H1 (cell line): ENCODE results near the gene MRPL27. TPM values are rescaled to one million over a fixed set of nuclear protein-coding genes. Genes with fewer than 3 reads are reported as not detected.
A peak's percentile ranks its signal among the peaks of the same experiment; 100 is the strongest.

Experiments used
- CTCF ChIA-PET: fragments of 300-600 bp; sonication (Branson Sonifier 250); formaldehyde crosslinking; loops from one replicate; lab custom pipeline; 2021; ENCODE audit not compliant: partially characterized antibody; lab: Charles Lee
- POLR2A ChIA-PET: fragments of 300-600 bp; sonication (Branson Sonifier 250); formaldehyde crosslinking; loops from one replicate; lab custom pipeline; 2021; ENCODE audit warnings: inconsistent platforms; ENCODE audit not compliant: partially characterized antibody; lab: Charles Lee
- DNase-seq, 2 experiments: peaks; one replicate each; pipeline versions ENCODE4 v3.0.0 to v3.0.0-alpha.2; 2010 to 2022; ENCODE audit warnings: low spot score in 2 of 2, low read depth in 1 of 2, mixed read lengths in 1 of 2
- FAIRE-seq: peaks from 2 replicates; lab custom pipeline; 2011; peaks lifted over from hg19 to GRCh38; lab: Jason Lieb, UNC
- H2AFZ ChIP-seq: 2 replicates; pipeline ENCODE4 v1.8.1; 2012; ENCODE audit warnings: low read length, inconsistent platforms
- H2AK5ac ChIP-seq: 2 replicates; pipeline ENCODE4 v1.6.1; 2013; ENCODE audit warnings: low read depth, low read length
- H2BK120ac ChIP-seq: replicated peaks from 2 replicates; pipeline ENCODE3; 2013; ENCODE audit warnings: low read depth, low read length, inconsistent platforms
- H2BK12ac ChIP-seq: 2 replicates; pipeline ENCODE4 v1.6.1; 2013; ENCODE audit warnings: low read depth, low read length
- H2BK15ac ChIP-seq: 2 replicates; pipeline ENCODE4 v1.6.1; 2013; ENCODE audit warnings: low read length
- H2BK20ac ChIP-seq: 2 replicates; pipeline ENCODE4 v1.6.1; 2013; ENCODE audit warnings: low read length
- H2BK5ac ChIP-seq: 2 replicates; pipeline ENCODE4 v1.6.1; 2013; ENCODE audit warnings: low read depth, low read length
- H3K14ac ChIP-seq: 2 replicates; pipeline ENCODE4 v1.6.1; 2013; ENCODE audit warnings: inconsistent platforms; ENCODE audit not compliant: insufficient read length
- H3K18ac ChIP-seq: 2 replicates; pipeline ENCODE4 v1.6.1; 2013; ENCODE audit warnings: low read length; ENCODE audit errors: extremely low read depth
- H3K23ac ChIP-seq: 2 replicates; pipeline ENCODE4 v1.6.1; 2013; ENCODE audit warnings: inconsistent platforms; ENCODE audit not compliant: insufficient read length
- H3K23me2 ChIP-seq: 2 replicates; pipeline ENCODE4 v1.6.1; 2013; ENCODE audit warnings: low read depth, low read length
- H3K27ac ChIP-seq: 2 replicates; pipeline ENCODE4 v1.6.1; 2011; ENCODE audit warnings: low read depth, low read length, inconsistent platforms
- H3K27me3 ChIP-seq, 4 experiments: replicated peaks in 1 of 4; 1 replicate in 1 of 4; 2 replicates in 3 of 4; pipeline versions ENCODE4 v1.6.1 to v1.8.1; 2011 to 2013; ENCODE audit warnings: low read length in 3 of 4, mild to moderate bottlenecking in 3 of 4, inconsistent platforms in 2 of 4, mixed read lengths in 2 of 4, moderate library complexity in 1 of 4; ENCODE audit not compliant: control insufficient read depth in 3 of 4, insufficient read depth in 3 of 4; ENCODE audit errors: extremely low read depth in 1 of 4
- H3K36me3 ChIP-seq, 4 experiments: 2 replicates each; pipeline versions ENCODE4 v1.6.1 to v1.8.1; 2011 to 2013; ENCODE audit warnings: mild to moderate bottlenecking in 4 of 4, low read length in 3 of 4, moderate library complexity in 2 of 4, control low read depth in 1 of 4, inconsistent platforms in 1 of 4; ENCODE audit not compliant: insufficient read depth in 4 of 4, control insufficient read depth in 2 of 4
- H3K4ac ChIP-seq: replicated peaks from 2 replicates; pipeline ENCODE3; 2013; ENCODE audit warnings: low read length, low read depth, mixed read lengths, inconsistent platforms; ENCODE audit not compliant: insufficient read length
- H3K4me1 ChIP-seq, 4 experiments: replicated peaks in 1 of 4; 1 replicate in 1 of 4; 2 replicates in 3 of 4; pipeline versions ENCODE4 v1.6.1 to v1.8.1; 2011 to 2013; ENCODE audit warnings: low read length in 3 of 4, inconsistent platforms in 2 of 4, mixed read lengths in 1 of 4; ENCODE audit not compliant: insufficient read depth in 4 of 4, control insufficient read depth in 3 of 4
- H3K4me2 ChIP-seq, 2 experiments: 2 replicates each; pipeline versions ENCODE4 v1.6.1 to v1.8.1; 2011 to 2013; ENCODE audit warnings: low read depth in 2 of 2, low read length in 2 of 2, control low read depth in 1 of 2, inconsistent platforms in 1 of 2, mild to moderate bottlenecking in 1 of 2; ENCODE audit not compliant: insufficient read depth in 1 of 2
- H3K4me3 ChIP-seq, 4 experiments: fragments of 200-600, 300-600 bp in 1 of 4; sonication (generic), shearing (Covaris generic), sonication (Bioruptor Twin) in 1 of 4; 2 replicates each; pipeline versions ENCODE4 v1.5.1 to v1.8.1; 2011 to 2016; ENCODE audit warnings: low read length in 4 of 4, low read depth in 3 of 4, control low read depth in 2 of 4, inconsistent platforms in 2 of 4, mild to moderate bottlenecking in 2 of 4, mixed read lengths in 1 of 4, moderate library complexity in 1 of 4; ENCODE audit not compliant: insufficient read depth in 2 of 4; ENCODE audit errors: extremely low read depth in 1 of 4
- H3K56ac ChIP-seq: replicated peaks from 2 replicates; pipeline ENCODE3; 2013; ENCODE audit warnings: low read depth, mild to moderate bottlenecking, mixed read lengths, low read length, inconsistent platforms; ENCODE audit not compliant: insufficient read length
- H3K79me1 ChIP-seq: 2 replicates; pipeline ENCODE4 v1.6.1; 2013; ENCODE audit warnings: low read depth, low read length, control low read depth
- H3K79me2 ChIP-seq, 2 experiments: 2 replicates each; pipeline versions ENCODE4 v1.6.1 to v1.8.1; 2012 to 2013; ENCODE audit warnings: low read length in 2 of 2, mild to moderate bottlenecking in 2 of 2, inconsistent platforms in 1 of 2; ENCODE audit not compliant: insufficient read depth in 2 of 2, control insufficient read depth in 1 of 2
- H3K9ac ChIP-seq, 4 experiments: replicated peaks in 1 of 4; 1 replicate in 1 of 4; 2 replicates in 3 of 4; pipeline versions ENCODE4 v1.6.1 to v1.8.1; 2011 to 2013; ENCODE audit warnings: low read depth in 3 of 4, low read length in 3 of 4, control low read depth in 2 of 4, mild to moderate bottlenecking in 2 of 4, moderate library complexity in 2 of 4, inconsistent platforms in 1 of 4; ENCODE audit errors: extremely low read depth in 1 of 4
- H3K9me3 ChIP-seq, 2 experiments: 2 replicates each; pipeline versions ENCODE4 v1.6.1 to v1.8.1; 2012 to 2013; ENCODE audit warnings: mild to moderate bottlenecking in 2 of 2, moderate library complexity in 2 of 2, control low read depth in 1 of 2, inconsistent platforms in 1 of 2, low read depth in 1 of 2, low read length in 1 of 2, mixed read lengths in 1 of 2; ENCODE audit not compliant: insufficient read depth in 2 of 2
- H4K20me1 ChIP-seq, 2 experiments: replicated peaks in 1 of 2; 2 replicates each; pipeline versions ENCODE3 to v1.8.1; 2011 to 2013; ENCODE audit warnings: inconsistent platforms in 2 of 2, low read length in 2 of 2, mild to moderate bottlenecking in 1 of 2; ENCODE audit not compliant: insufficient read depth in 2 of 2, control insufficient read depth in 1 of 2
- H4K5ac ChIP-seq: 2 replicates; pipeline ENCODE4 v1.6.1; 2013; ENCODE audit warnings: low read length, low read depth, mixed read lengths, inconsistent platforms; ENCODE audit not compliant: insufficient read length
- H4K8ac ChIP-seq: 2 replicates; pipeline ENCODE4 v1.8.0; 2013; ENCODE audit warnings: mild to moderate bottlenecking, moderate library complexity, low read length, inconsistent platforms; ENCODE audit not compliant: insufficient read depth; ENCODE audit errors: extremely low read depth
- H4K91ac ChIP-seq: replicated peaks from 2 replicates; pipeline ENCODE3; 2013; ENCODE audit warnings: low read length, mixed read lengths, inconsistent platforms; ENCODE audit not compliant: insufficient read length
- CBX8 ChIP-seq: fragments of 300-800, 300-1000 bp; sonication (generic); IDR thresholded peaks from 2 replicates; pipeline ENCODE4 v1.7.1; 2016; ENCODE audit warnings: low read depth, low read length, borderline replicate concordance
- EZH2 ChIP-seq: fragments of 200-600 bp; sonication (generic); IDR thresholded peaks from 2 replicates; pipeline ENCODE4 v1.7.1; 2012; ENCODE audit warnings: low read depth, mild to moderate bottlenecking, moderate library complexity, low read length, inconsistent platforms; ENCODE audit not compliant: severe bottlenecking
- FOSL1 ChIP-seq: IDR thresholded peaks from 2 replicates; pipeline ENCODE4 v1.6.1; 2011; ENCODE audit warnings: mild to moderate bottlenecking, low read depth, low read length, moderate library complexity; ENCODE audit not compliant: insufficient read depth
- KDM1A ChIP-seq: fragments of 200-600, 300-600 bp; sonication (generic); IDR thresholded peaks from 2 replicates; pipeline ENCODE4 v1.7.1; 2016; ENCODE audit warnings: mild to moderate bottlenecking, low read length, borderline replicate concordance
- NRF1 ChIP-seq: IDR thresholded peaks from 2 replicates; pipeline ENCODE4 v1.6.1; 2011; ENCODE audit warnings: mild to moderate bottlenecking, low read depth, low read length, improper control_type of control experiment
- PHF8 ChIP-seq: fragments of 200-600 bp; sonication (generic); conservative IDR thresholded peaks from 2 replicates; pipeline ENCODE4 v1.7.1; 2012; ENCODE audit warnings: low read depth, mild to moderate bottlenecking, inconsistent platforms, low read length, moderate library complexity
- POLR2A ChIP-seq, 2 experiments: IDR thresholded peaks; 1 replicate in 1 of 2; 2 replicates in 1 of 2; pipeline ENCODE4 v1.6.1; 2011; ENCODE audit warnings: low read depth in 2 of 2, low read length in 2 of 2, mild to moderate bottlenecking in 2 of 2; ENCODE audit errors: control extremely low read depth in 1 of 2
- RAD21 ChIP-seq, 2 experiments: IDR thresholded peaks in 1 of 2; conservative IDR thresholded peaks in 1 of 2; 2 replicates each; pipeline ENCODE4 v1.6.1; 2011; ENCODE audit warnings: low read depth in 2 of 2, low read length in 2 of 2, improper control_type of control experiment in 1 of 2, inconsistent platforms in 1 of 2, mild to moderate bottlenecking in 1 of 2, moderate library complexity in 1 of 2
- RNF2 ChIP-seq: fragments of 200-900, 300-1000 bp; sonication (generic); IDR thresholded peaks from 2 replicates; pipeline ENCODE4 v1.7.1; 2016; ENCODE audit warnings: borderline replicate concordance, low read depth, mild to moderate bottlenecking, antibody characterized with exemption, low read length; ENCODE audit not compliant: poor library complexity, severe bottlenecking; ENCODE audit errors: missing control alignments
- SUZ12 ChIP-seq: fragments of 200-600 bp; sonication (generic); IDR thresholded peaks from 2 replicates; pipeline ENCODE4 v1.6.1; 2012; ENCODE audit warnings: mild to moderate bottlenecking, inconsistent platforms, low read length, moderate library complexity, mixed read lengths
- TBP ChIP-seq: IDR thresholded peaks from 2 replicates; pipeline ENCODE4 v1.6.1; 2011; ENCODE audit warnings: low read depth, low read length, improper control_type of control experiment
- WGBS, 2 experiments: shearing (Covaris generic) in 1 of 2; methylation state at CpG; one replicate each; pipeline versions ENCODE4 v1.1.6 to v1.1.7; 2013 to 2015; ENCODE audit warnings: low lambda C conversion rate in 2 of 2, mixed read lengths in 2 of 2, inconsistent platforms in 1 of 2, low coverage in 1 of 2, missing lambda C conversion rate in 1 of 2; ENCODE audit not compliant: insufficient replicate concordance in 2 of 2, insufficient coverage in 1 of 2, insufficient read length in 1 of 2; ENCODE audit errors: extremely low coverage in 1 of 2, missing lambda C conversion rate in 1 of 2; 5-methylcytosine and 5-hydroxymethylcytosine counted together
- polyA plus RNA-seq, 7 experiments: library from polyadenylated mRNA; depleted of rRNA in 3 of 7; stranded (reverse) in 5 of 7; unstranded in 2 of 7; fragments of >200 nt in 5 of 7; fragments of 200-250 nt in 2 of 7; gene quantifications; 1 replicate in 5 of 7; 2 replicates in 1 of 7; 4 replicates in 1 of 7; pipeline versions ENCODE4 v1.2.1 to v1.2.3, GENCODE V29; 2011 to 2013; ENCODE audit warnings: missing spikeins in 2 of 7, mixed read lengths in 2 of 7
- total RNA-seq: library from RNA; stranded (reverse); fragmentation: NEBNext Ultra II Directional; extraction: Animal tissue kit (Norgen Biotek cat#: 25700); gene quantifications from 2 replicates; pipeline ENCODE4 v1.2.1, GENCODE V29; 2021
- TF ChIP-seq, protein P1 (sequence below): IDR thresholded peaks from 2 replicates; pipeline ENCODE4 v1.6.1; 2012; ENCODE audit warnings: inconsistent platforms

Gene MRPL27
- total and polyA plus RNA-seq, 2 of the 8 experiments (the other 6 are each of a cell fraction or from before 2014, with no cell fraction given): 75.6 to 135 TPM

DNA sequence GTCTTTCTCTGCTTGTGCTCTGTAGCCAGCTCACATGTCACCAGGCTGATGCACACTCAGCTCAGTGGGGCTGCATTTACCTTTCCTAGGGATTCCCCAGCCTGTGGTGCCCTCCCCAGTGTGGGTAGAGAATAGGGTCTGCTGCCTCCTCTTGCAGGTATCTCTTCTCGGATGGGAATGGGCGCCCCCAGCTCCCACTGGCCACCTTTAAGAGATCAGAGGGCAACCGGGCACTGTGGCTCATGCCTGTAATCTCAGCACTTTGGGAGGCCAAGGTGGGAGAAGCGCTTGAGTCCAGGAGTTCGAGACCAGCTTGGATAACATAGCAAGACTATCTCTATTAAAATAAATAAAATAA lies 23.8 kb downstream of the MRPL27 start:
- H2BK20ac ChIP-seq: no peak overlapping the region
- DNase-seq: no peak
- H2BK5ac ChIP-seq: no peak overlapping the region
- H3K4me2 ChIP-seq: no peak overlapping the region
- H2BK15ac ChIP-seq: 0 out of 2 replicates have a peak overlapping the region, but pooled peaks have one; percentile 4
- H3K79me1 ChIP-seq: peaks cover 20% of the 10 kb centered on the region
- H3K9ac ChIP-seq: no peak overlapping the region
- H3K4ac ChIP-seq: no peak overlapping the region
- H3K4me3 ChIP-seq: no peak overlapping the region
- H3K23me2 ChIP-seq: peaks cover 17% of the 10 kb centered on the region
- 0 out of 2 replicates have a peak overlapping the region, but pooled peaks have one; percentile 4 for H2BK12ac ChIP-seq
- H2AK5ac ChIP-seq: no peak overlapping the region
- no peak overlapping the region for H3K18ac ChIP-seq
- no peak overlapping the region for H4K5ac ChIP-seq
- peaks cover 4 to 17% (median 11%) of the 10 kb centered on the region in 4 experiments for H3K4me1 ChIP-seq
- ChIA-PET CTCF (interaction anchor here (0.6 to 4.0 kb wide), 8 partner anchors 14 to 180 kb away, joined by 3 to 58 read pairs (median 4); no protein-coding TSS in a partner anchor), POLR2A (interaction anchor here (1.1 to 12.4 kb wide), 4 partner anchors 13 to 144 kb away, joined by 3 to 135 read pairs (median 3); no protein-coding TSS in a partner anchor)
- H2AFZ ChIP-seq: no peak overlapping the region
- peaks cover 0 to 25% of the 10 kb centered on the region in 2 experiments; a peak in 2 of 4 replicates for H3K79me2 ChIP-seq
- no peak overlapping the region for H4K91ac ChIP-seq
- H3K36me3 ChIP-seq: peaks cover under 1 to 7% (median 4%) of the 10 kb centered on the region in 4 experiments; a peak in 5 of 8 replicates
- no peak overlapping the region for H3K14ac ChIP-seq
- peaks cover 2 to 29% of the 10 kb centered on the region in 2 experiments for H4K20me1 ChIP-seq
- no peak overlapping the region for H2BK120ac ChIP-seq
- 89% methylated on average over 5 of the region's 5 CpGs; no CpG with 5 or more reads in 1 of the 2 experiments for WGBS, 2 experiments
- peaks cover 0 to 9% (median 5%) of the 10 kb centered on the region in 4 experiments; a peak in 4 of 7 replicates for H3K27me3 ChIP-seq
- no peak for FAIRE-seq
- H3K9me3 ChIP-seq: no peaks in the 10 kb centered on the region
- H3K27ac ChIP-seq: no peak overlapping the region
- no peak overlapping the region for H4K8ac ChIP-seq
- no peak overlapping the region for H3K23ac ChIP-seq
- no peak overlapping the region for H3K56ac ChIP-seq
- TF ChIP-seq CBX8 (no peak), KDM1A (no peak), RAD21 (IDR thresholded peaks at IDR 0.05 in 1 of 2, conservative IDR thresholded peaks at IDR 0.05 in 1 of 2; ENCODE audit: low read depth in 2 of 2, low read length in 2 of 2) (no peak), SUZ12 (no peak), POLR2A (IDR thresholded peaks at IDR 0.05; ENCODE audit: control extremely low read depth in 1 of 2, low read depth in 2 of 2, low read length in 2 of 2) (no peak), TBP (no peak), NRF1 (no peak), FOSL1 (no peak), RNF2 (no peak), EZH2 (no peak), PHF8 (no peak)
- TF ChIP-seq, protein P1, sequence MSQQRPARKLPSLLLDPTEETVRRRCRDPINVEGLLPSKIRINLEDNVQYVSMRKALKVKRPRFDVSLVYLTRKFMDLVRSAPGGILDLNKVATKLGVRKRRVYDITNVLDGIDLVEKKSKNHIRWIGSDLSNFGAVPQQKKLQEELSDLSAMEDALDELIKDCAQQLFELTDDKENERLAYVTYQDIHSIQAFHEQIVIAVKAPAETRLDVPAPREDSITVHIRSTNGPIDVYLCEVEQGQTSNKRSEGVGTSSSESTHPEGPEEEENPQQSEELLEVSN: no peak
